Effector memory CD8-positive, alpha-beta T cell (primary cell): ENCODE measurements around the gene CCDC80.
"Not testable (repeated sequence)": the region's sequence is repeated elsewhere in the genome, so short reads cannot be mapped to it uniquely, and the experiment has no call there.

Experiments used
- ATAC-seq: fragments of 150-1000 bp; cut with Tn5 transposase; replicated peaks from 2 replicates; pipeline ENCODE4 v1.10.0; 2021; ENCODE audit warnings: mild to moderate bottlenecking, moderate library complexity
- DNase-seq, 3 experiments: peaks; one replicate each; pipeline ENCODE4 v3.0.0; 2021
- H3K27ac Mint-ChIP-seq, 2 donors: one replicate each; pipeline ENCODE4 v1.8.0; 2022; ENCODE audit warnings: mild to moderate bottlenecking in 2 of 2, mixed read lengths in 2 of 2, moderate library complexity in 2 of 2
- H3K27me3 Mint-ChIP-seq, 2 donors: one replicate each; pipeline ENCODE4 v1.8.0; 2022; ENCODE audit warnings: mixed read lengths in 2 of 2
- H3K36me3 Mint-ChIP-seq: one replicate; pipeline ENCODE4 v1.8.0; 2022; ENCODE audit warnings: mild to moderate bottlenecking, moderate library complexity, mixed read lengths; ENCODE audit not compliant: insufficient read depth
- H3K4me1 Mint-ChIP-seq, 2 donors: one replicate each; pipeline ENCODE4 v1.8.0; 2022; ENCODE audit warnings: low read depth in 2 of 2, mixed read lengths in 2 of 2
- H3K4me3 Mint-ChIP-seq, 2 donors: one replicate each; pipeline ENCODE4 v1.8.0; 2022; ENCODE audit warnings: mild to moderate bottlenecking in 2 of 2, mixed read lengths in 2 of 2, moderate library complexity in 2 of 2
- H3K9me3 Mint-ChIP-seq, 2 donors: one replicate each; pipeline ENCODE4 v1.8.0; 2022; ENCODE audit warnings: mixed read lengths in 2 of 2

Gene CCDC80

DNA sequence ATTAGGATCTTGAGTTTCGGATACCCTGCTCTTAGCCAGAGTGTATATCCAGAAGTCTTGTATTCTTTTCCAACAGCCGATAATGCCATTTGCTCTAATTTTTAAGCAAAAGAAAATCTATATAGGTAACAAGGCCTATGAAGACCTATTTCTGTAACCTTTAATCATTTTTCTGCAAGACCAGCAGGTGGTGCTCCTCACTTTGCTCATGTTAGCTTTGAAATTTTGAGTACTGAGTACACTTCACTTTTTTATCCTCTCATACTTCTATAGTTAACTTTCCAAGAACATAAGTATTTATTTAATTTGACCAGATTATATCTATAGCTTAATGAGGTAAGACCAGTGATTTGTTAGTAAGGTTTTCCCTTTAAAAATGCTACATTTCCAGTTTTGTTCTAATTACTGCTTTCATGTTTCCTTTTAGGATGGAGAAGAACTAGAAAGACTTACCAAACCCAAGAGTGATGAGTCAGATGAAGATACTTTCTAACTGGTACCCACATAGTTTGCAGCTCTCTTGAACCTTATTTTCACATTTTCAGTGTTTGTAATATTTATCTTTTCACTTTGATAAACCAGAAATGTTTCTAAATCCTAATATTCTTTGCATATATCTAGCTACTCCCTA lies 58.6 kb downstream of the CCDC80 start:
- no peak overlapping the region for H3K27ac Mint-ChIP-seq
- no peaks in the 10 kb centered on the region for H3K9me3 Mint-ChIP-seq
- no peak for ATAC-seq
- peaks cover 39% of the 10 kb centered on the region for H3K36me3 Mint-ChIP-seq
- DNase-seq, result peak in 2 of 3 experiments; percentile 4 to 12
- H3K4me1 Mint-ChIP-seq, result peaks cover 0 to under 1% of the 10 kb centered on the region in 2 donors
- no peak overlapping the region for H3K4me3 Mint-ChIP-seq
- H3K27me3 Mint-ChIP-seq, result no peaks in the 10 kb centered on the region

DNA sequence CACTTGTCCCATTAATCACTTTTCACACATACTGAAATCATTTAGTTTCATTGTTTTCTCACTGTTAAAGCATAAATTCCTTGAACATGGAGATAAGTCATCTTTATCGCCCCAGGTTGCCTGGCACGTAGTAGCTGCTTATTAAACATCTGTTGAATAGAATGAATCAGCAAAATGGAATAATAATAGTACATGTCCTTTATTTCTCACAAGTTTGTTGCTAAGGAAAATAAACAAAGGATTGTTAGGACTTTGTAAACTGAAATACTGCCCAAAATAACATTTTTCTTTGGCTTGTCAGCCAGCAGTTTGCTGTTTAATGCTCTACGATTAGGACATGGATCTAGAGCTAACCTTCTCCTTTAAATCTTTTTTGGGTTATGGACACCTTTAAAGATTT lies 61.2 kb downstream of the CCDC80 start:
- ATAC-seq (no peak), DNase-seq (no peak)
- no peaks in the 10 kb centered on the region for H3K9me3 Mint-ChIP-seq
- no peak overlapping the region for H3K27ac Mint-ChIP-seq
- H3K4me3 Mint-ChIP-seq, result no peak overlapping the region
- peaks cover 39% of the 10 kb centered on the region for H3K36me3 Mint-ChIP-seq
- H3K27me3 Mint-ChIP-seq, result no peaks in the 10 kb centered on the region
- no peaks in the 10 kb centered on the region for H3K4me1 Mint-ChIP-seq

DNA sequence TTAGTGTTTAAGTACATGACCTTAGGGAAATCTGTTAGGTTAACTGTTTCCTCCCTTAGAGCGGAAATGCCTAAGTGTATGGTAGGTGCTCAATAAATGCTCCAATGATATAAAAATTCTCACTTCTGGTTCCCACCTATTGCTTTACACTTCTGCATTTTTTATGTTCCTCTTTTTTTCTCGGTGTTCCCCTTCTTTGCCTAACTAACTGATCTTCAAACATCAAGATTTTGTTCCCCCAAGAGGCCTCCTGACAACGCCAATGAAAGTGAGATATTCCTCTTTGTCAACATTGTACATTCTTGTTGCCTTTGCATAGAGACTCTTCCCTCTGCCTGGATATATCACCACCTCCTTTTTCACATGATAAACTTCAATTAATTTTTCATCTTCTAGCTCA lies 61.7 kb downstream of the CCDC80 start:
- Mint-ChIP-seq H3K27ac (no peak overlapping the region), H3K4me3 (no peak overlapping the region), H3K4me1 (no peaks in the 10 kb centered on the region), H3K27me3 (no peaks in the 10 kb centered on the region), H3K9me3 (no peaks in the 10 kb centered on the region), H3K36me3 (peaks cover 37% of the 10 kb centered on the region)
- DNase-seq (no peak), ATAC-seq (peak; percentile 14)

DNA sequence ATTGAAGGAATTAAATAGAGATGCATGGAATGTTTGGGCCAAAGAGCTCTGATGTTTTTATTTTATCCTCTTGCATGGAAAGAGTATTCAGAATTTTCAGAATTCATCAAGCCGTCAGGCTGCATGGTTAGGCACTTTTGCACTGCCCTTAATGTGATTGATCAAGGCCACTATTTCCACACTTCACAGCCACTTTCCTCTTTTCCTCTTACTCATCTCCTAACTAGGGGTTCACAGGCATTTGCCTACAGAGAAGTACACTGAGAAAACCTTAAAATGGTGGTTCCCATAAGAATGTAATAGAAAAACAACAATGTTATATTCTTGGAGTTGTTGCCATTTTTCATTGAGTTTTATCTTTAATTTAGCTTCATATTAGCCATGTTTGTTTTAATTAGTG lies 68.2 kb downstream of the CCDC80 start:
- H3K4me1 Mint-ChIP-seq, result peaks cover 3 to 5% of the 10 kb centered on the region in 2 donors
- H3K27ac Mint-ChIP-seq, result no peak overlapping the region
- ATAC-seq (no peak), DNase-seq (no peak)
- H3K9me3 Mint-ChIP-seq, result no peaks in the 10 kb centered on the region
- no peak overlapping the region for H3K4me3 Mint-ChIP-seq
- H3K27me3 Mint-ChIP-seq, result no peaks in the 10 kb centered on the region
- H3K36me3 Mint-ChIP-seq, result peaks cover 44% of the 10 kb centered on the region

DNA sequence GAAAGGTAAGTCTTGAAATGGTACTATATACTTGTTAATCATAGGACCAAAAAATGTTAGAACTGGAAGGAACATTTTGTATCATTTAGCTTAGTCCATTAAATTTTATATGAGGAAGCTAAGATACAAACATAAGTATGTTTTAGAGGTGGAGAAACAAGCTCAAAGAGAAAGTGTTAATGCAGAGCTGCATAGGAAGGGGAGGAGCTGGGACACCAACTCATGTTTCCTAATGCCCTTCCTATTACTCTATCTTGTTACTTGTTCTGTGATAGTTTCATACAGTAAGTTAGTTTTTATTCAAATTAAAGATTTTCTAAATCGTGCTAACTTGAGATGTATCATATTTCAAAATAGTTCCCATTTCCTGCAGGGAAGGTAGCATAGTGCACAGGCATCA lies 71.7 kb downstream of the CCDC80 start:
- Mint-ChIP-seq H3K4me3 (no peak overlapping the region), H3K36me3 (peaks cover 41% of the 10 kb centered on the region), H3K4me1 (peaks cover 8 to 19% of the 10 kb centered on the region in 2 donors), H3K9me3 (no peaks in the 10 kb centered on the region), H3K27ac (no peak overlapping the region), H3K27me3 (no peaks in the 10 kb centered on the region)
- ATAC-seq (no peak), DNase-seq (no peak)

DNA sequence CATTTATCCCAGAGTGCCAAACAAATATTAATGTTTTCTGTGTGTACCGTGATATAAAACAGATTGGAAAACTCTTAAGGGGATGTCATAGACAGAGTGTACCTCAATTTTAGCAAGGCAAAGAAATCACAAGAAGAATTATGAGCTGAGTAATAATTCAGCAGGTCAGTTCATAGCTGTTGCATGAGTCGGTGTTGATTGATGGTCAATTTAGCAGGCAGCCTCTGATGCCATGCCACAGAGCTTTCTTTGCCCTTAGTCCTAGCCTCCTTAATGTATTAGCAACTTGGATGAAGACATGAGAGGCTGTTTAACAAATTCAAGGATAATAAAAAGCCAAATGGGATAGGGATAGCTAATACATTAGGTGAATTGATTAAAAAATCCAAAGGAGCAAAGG lies 72.3 kb downstream of the CCDC80 start:
- peaks cover 35% of the 10 kb centered on the region for H3K36me3 Mint-ChIP-seq
- H3K4me3 Mint-ChIP-seq, result no peak overlapping the region

DNA sequence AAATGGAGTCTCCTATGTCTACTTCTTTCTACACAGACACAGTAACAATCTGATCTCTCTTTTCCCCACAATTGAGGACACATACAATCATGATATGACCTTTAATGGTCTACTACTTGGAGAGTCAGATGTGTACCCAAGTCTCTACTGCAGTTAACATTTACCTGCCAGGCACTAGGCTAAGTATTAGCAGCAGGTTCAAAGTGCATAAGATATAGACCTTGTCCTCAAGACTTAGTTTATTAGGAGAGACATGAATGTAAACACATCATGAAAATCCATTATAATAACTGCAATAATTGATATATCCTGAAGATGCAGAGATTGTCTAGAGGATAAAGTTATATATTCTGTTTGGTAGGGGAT lies 76.0 kb downstream of the CCDC80 start:
- Mint-ChIP-seq H3K27me3 (no peaks in the 10 kb centered on the region), H3K27ac (no peak overlapping the region), H3K9me3 (no peaks in the 10 kb centered on the region), H3K4me3 (no peak overlapping the region), H3K4me1 (peaks cover 20 to 36% of the 10 kb centered on the region in 2 donors), H3K36me3 (peaks cover 33% of the 10 kb centered on the region)
- ATAC-seq, result no peak
- DNase-seq, result no peak

More for the DNA sequence above, 72.3 kb downstream of the CCDC80 start:
- DNase-seq (no peak), ATAC-seq (no peak)
- H3K27me3 Mint-ChIP-seq, result no peaks in the 10 kb centered on the region
- peak overlapping the region in 1 of 2 donors; percentile 1 for H3K27ac Mint-ChIP-seq
- H3K9me3 Mint-ChIP-seq, result no peaks in the 10 kb centered on the region
- H3K4me1 Mint-ChIP-seq, result peaks cover 9 to 19% of the 10 kb centered on the region in 2 donors

DNA sequence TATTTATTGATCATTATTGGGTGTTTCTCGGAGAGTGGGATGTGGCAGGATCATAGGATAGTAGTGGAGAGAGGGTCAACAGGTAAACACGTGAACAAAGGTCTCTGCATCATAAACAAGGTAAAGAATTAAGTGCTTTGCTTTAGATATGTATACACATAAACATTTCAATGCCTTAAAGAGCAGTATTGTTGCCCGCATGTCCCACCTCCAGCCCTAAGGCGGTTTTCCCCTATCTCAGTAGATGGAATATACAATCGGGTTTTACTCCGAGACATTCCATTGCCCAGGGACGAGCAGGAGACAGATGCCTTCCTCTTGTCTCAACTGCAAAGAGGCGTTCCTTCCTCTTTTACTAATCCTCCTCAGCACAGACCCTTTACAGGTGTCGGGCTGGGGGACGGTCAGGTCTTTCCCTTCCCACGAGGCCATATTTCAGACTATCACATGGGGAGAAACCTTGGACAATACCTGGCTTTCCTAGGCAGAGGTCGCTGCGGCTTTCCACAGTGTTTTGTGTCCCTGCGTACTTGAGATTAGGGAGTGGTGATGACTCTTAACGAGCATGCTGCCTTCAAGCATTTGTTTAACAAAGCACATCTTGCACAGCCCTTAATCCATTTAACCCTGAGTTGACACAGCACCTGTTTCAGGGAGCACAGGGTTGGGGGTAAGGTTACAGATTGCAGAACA lies 76.5 kb downstream of the CCDC80 start:
- not testable (repeated sequence) for H3K27ac Mint-ChIP-seq, H3K9me3 Mint-ChIP-seq, H3K27me3 Mint-ChIP-seq, H3K4me3 Mint-ChIP-seq, DNase-seq, ATAC-seq
- Mint-ChIP-seq H3K36me3 (peaks cover 33% of the 10 kb centered on the region), H3K4me1 (peaks cover 25 to 41% of the 10 kb centered on the region in 2 donors)

DNA sequence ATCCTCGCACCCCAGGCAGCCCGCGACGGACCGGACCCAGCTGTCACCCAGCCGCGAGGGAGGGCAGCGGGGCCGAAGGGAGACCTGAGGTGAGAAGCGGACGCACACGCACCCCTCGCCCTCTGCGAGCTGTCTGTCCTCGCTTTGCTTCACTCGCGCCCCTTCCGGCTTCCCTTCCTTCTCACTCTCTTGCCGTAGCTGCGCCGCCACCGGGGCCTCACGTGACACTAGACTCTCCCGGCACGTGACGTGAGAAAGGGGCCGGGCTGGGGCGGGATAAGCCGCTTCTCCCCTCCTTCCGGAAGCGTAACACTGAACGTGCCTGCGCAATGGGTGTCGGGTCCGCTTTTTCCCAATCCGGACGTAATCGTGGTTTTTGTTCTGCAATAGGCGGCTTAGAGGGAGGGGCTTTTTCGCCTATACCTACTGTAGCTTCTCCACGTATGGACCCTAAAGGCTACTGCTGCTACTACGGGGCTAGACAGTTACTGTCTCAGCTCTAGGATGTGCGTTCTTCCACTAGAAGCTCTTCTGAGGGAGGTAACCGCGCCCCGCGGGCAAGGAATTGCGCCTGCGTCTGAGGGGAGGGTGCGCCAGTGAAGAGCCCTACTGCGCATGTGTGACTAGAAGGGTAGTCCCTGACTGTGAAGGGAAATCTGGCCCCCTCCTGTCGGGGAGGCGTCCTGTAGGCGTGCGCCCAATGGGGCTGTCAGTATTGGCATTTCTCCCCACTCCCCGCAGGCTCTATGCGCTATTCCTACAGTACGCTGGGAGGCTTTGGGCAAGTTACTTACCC lies 79.0 kb downstream of the CCDC80 start, which contains the start of the genes ATG3 and SLC35A5:
Gene ATG3, minus strand, starts transcription at position 229 of the 796 bp plus-strand sequence. CDS start 434 bp downstream, outside the sequence.
Gene SLC35A5, plus strand, starts transcription at position 312 of the 796 bp plus-strand sequence. CDS start 1,359 bp downstream, outside the sequence.
- no peaks in the 10 kb centered on the region for H3K9me3 Mint-ChIP-seq
- no peaks in the 10 kb centered on the region for H3K27me3 Mint-ChIP-seq
- peaks cover 34% of the 10 kb centered on the region for H3K36me3 Mint-ChIP-seq
- DNase-seq (peak; percentile 99 to 100 (median 100)), ATAC-seq (peak; percentile 79)
- peak within 1 kb of the TSS; percentile 94 to 98 for H3K4me3 Mint-ChIP-seq
- H3K27ac Mint-ChIP-seq, result peak within 1 kb of the TSS; percentile 98
- H3K4me1 Mint-ChIP-seq, result peaks cover 22 to 52% of the 10 kb centered on the region in 2 donors

DNA sequence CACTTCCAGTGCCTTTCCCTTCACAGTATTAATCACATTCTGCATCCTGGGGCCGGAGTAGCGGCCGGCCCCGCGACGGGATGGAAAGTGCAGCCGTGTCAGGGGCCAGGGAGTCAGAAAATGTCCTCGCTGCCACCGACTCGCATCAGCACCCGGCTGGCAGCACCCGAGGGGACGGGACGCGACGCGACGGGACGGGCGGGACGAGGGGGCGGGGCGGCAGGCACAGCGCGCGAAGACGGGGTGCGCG lies 79.5 kb downstream of the CCDC80 start:
- H3K4me1 Mint-ChIP-seq, result peaks cover 23 to 48% of the 10 kb centered on the region in 2 donors
- H3K4me3 Mint-ChIP-seq, result peak overlapping the region; percentile 94 to 98
- peak; percentile 52 for ATAC-seq
- H3K27me3 Mint-ChIP-seq, result no peaks in the 10 kb centered on the region
- DNase-seq, result no peak
- H3K36me3 Mint-ChIP-seq, result peaks cover 39% of the 10 kb centered on the region
- peak overlapping the region; percentile 98 for H3K27ac Mint-ChIP-seq
- H3K9me3 Mint-ChIP-seq, result no peaks in the 10 kb centered on the region

DNA sequence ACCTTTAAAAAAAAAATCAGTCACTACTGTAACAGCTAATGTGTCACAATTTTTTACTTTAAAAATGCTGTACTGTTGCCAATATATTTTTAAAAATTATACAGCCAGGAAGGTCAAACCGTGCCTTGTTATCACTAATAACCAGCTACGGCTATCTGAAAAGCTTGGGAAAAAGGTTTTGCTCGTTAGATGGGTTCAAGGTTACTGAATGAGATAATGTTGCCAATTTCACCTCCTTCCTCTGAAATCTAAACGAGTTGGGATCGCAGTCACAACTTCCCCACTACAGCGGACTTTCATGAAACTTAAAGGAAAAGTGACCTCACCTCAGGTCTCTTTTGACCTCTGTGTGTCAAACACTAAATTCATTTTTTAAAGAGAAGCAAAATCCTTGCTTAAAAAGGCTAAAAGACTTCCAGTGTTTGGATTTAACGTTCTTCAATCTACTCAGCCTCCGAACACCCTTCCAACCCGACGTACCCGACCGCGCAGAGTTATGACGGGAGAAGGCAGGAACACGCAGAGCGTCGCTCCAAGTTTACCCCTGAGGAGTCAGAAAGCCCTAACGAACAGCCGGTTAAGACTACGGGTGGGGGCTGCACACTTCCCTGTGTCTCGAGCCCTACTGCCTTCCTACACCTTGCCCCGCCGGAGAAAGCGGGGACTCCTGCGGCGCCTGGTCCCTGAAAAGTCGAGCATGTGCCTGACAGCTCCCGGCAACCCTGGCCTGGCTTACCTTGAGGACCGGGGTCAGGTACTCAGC lies 80.0 kb downstream of the CCDC80 start:
- peak overlapping the region; percentile 94 to 98 for H3K4me3 Mint-ChIP-seq
- no peaks in the 10 kb centered on the region for H3K27me3 Mint-ChIP-seq
- H3K36me3 Mint-ChIP-seq, result peaks cover 39% of the 10 kb centered on the region
- DNase-seq (peak; percentile 57 to 59 (median 58)), ATAC-seq (peak; percentile 18)
- H3K9me3 Mint-ChIP-seq, result no peaks in the 10 kb centered on the region
- H3K27ac Mint-ChIP-seq, result peak overlapping the region; percentile 98
- peaks cover 26 to 46% of the 10 kb centered on the region in 2 donors for H3K4me1 Mint-ChIP-seq

DNA sequence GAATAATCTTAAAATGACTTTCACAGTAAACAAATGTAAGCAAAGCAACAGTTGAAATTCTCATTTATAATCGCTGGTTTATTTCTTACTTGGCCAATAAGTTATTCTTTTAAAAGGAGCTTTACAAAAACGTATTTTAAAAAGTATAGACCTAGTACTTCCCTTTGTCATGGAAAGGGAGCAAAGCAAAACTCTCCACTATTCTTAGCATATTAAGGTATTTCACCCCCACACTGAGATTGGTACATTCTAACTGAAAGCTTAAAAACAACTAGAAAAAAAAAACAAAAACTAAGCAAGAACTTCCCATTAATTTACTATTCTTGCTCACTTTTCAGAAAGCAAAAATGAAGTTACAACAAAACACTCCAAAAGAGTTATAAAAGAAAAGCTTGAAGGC lies 80.6 kb downstream of the CCDC80 start:
- no peak for DNase-seq
- ATAC-seq, result no peak
- Mint-ChIP-seq H3K4me3 (peak overlapping the region; percentile 94 to 98), H3K27me3 (no peaks in the 10 kb centered on the region), H3K27ac (peak overlapping the region; percentile 27 to 98), H3K4me1 (peaks cover 32 to 51% of the 10 kb centered on the region in 2 donors), H3K9me3 (no peaks in the 10 kb centered on the region), H3K36me3 (peaks cover 37% of the 10 kb centered on the region)

DNA sequence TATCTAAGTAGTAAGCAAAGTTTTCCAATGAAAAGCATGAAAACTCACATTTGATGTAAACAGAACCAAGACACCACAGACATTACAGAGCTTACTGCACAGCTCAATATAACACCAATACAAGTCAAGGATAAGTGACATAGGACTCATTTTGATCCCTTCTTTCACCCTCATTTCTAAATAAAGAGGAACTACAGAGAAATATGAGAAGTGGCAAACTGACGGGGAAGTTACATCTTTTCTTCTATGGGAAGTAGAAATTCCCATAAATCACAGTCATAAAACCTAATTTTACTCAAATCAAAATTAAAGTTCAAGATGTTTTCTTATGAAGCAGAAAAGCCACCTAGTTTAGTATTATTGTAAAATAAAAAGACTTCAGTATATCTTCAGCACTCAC lies 83.0 kb downstream of the CCDC80 start:
- H3K27me3 Mint-ChIP-seq, result no peaks in the 10 kb centered on the region
- H3K9me3 Mint-ChIP-seq, result no peaks in the 10 kb centered on the region
- peaks cover 34% of the 10 kb centered on the region for H3K36me3 Mint-ChIP-seq
- H3K4me1 Mint-ChIP-seq, result peaks cover 35 to 50% of the 10 kb centered on the region in 2 donors
- no peak overlapping the region for H3K27ac Mint-ChIP-seq
- DNase-seq, result no peak
- ATAC-seq, result no peak
- H3K4me3 Mint-ChIP-seq, result no peak overlapping the region
